Hepatocyte (in vitro differentiated cells): ENCODE measurements around the gene AP5B1.
A peak's percentile ranks its signal among the peaks of the same experiment; 100 is the strongest.

ENCODE experiments used
- EZH2phosphoT487 ChIP-seq: fragments of 200-600 bp; sonication (generic); IDR thresholded peaks from one replicate; pipeline ENCODE4 v1.6.1; 2018; ENCODE audit warnings: antibody characterized with exemption, mild to moderate bottlenecking, low read depth, moderate library complexity; ENCODE audit not compliant: unreplicated experiment, severe bottlenecking
- TF ChIP-seq, protein P1 (sequence below): fragments of 200-600 bp; sonication (generic); IDR thresholded peaks from 2 replicates; pipeline ENCODE4 v1.5.1; 2016; ENCODE audit warnings: antibody characterized with exemption, mild to moderate bottlenecking; ENCODE audit not compliant: poor library complexity

DNA sequence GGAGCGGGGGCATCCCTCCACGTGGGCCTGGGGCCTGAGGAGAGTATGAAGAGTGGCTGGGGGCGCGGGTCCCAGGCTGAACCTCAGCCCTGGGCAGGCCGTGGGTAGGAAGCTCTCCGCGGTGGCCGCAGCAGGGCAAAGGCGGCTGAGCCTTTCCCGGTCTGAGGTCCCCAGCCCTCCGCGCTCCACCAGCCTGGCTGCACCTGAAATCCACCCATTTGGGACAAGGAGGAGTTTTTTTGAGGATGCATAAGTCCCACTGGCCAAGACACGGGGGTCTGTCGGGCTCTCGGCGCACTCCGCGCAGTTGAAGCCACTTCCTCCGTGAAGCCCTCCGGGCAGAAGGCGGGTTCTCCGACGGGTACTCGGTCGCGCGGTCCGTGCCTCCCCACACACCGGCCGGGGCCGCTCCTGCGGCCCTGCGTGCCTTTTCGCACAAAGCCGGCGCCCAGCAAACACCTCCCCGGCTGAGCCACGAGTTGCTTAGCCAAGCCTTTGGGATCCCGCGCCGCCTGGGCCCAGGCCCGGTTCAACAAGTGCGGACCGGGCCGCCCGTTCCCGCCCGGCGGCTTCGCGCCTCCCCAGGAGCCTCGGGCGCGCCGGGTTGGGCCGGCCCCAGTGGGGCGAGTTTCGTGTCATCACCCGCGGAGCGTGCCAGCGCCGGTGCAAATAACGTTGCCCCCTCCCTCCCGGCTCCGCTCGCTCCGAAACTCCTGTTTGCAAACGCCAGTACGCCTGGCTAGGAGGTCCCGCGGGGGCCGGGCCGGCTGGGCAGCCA is 5.4 kb upstream of the AP5B1 start:
- TF ChIP-seq, protein P1, sequence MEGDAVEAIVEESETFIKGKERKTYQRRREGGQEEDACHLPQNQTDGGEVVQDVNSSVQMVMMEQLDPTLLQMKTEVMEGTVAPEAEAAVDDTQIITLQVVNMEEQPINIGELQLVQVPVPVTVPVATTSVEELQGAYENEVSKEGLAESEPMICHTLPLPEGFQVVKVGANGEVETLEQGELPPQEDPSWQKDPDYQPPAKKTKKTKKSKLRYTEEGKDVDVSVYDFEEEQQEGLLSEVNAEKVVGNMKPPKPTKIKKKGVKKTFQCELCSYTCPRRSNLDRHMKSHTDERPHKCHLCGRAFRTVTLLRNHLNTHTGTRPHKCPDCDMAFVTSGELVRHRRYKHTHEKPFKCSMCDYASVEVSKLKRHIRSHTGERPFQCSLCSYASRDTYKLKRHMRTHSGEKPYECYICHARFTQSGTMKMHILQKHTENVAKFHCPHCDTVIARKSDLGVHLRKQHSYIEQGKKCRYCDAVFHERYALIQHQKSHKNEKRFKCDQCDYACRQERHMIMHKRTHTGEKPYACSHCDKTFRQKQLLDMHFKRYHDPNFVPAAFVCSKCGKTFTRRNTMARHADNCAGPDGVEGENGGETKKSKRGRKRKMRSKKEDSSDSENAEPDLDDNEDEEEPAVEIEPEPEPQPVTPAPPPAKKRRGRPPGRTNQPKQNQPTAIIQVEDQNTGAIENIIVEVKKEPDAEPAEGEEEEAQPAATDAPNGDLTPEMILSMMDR, result no peak
- peak; percentile 50 for TF ChIP-seq EZH2phosphoT487
